Erythroblast (primary cell): Measurements from ENCODE around the gene NFIA.
A peak's percentile ranks its signal among the peaks of the same experiment; 100 is the strongest.

Experiments
- DNase-seq, 2 experiments: peaks; one replicate each; lab custom pipeline; 2025; lab: John Stamatoyannopoulos, UW
- GATA1 ChIP-seq: IDR thresholded peaks from 2 replicates; pipeline ENCODE4 v1.6.1; 2011; ENCODE audit warnings: low read depth, mild to moderate bottlenecking, control low read depth, low read length, moderate library complexity
- POLR2A ChIP-seq: IDR thresholded peaks from 2 replicates; pipeline ENCODE4 v1.6.1; 2011; ENCODE audit warnings: mild to moderate bottlenecking, low read length

Gene NFIA

GRCh38 chr1:61387829-61388228 lies 305.5 kb downstream of the NFIA start:
- no peak for DNase-seq
- TF ChIP-seq GATA1 (no peak), POLR2A (no peak)

GRCh38 chr1:61388566-61388965 lies 306.2 kb downstream of the NFIA start:
- no peak for TF ChIP-seq GATA1

GRCh38 chr1:61389194-61389925 lies 307.0 kb downstream of the NFIA start:
- no peak for TF ChIP-seq POLR2A
- peak in 1 of 2 experiments; percentile 4 for DNase-seq

More at GRCh38 chr1:61388566-61388965, 306.2 kb downstream of the NFIA start:
- DNase-seq = no peak

GRCh38 chr1:61389926-61390845 lies 307.8 kb downstream of the NFIA start:
- TF ChIP-seq GATA1 = no peak
- TF ChIP-seq POLR2A = no peak
- no peak for DNase-seq

GRCh38 chr1:61391730-61392129 lies 309.4 kb downstream of the NFIA start:
- no peak for DNase-seq
- TF ChIP-seq POLR2A (no peak), GATA1 (no peak)

GRCh38 chr1:61392409-61393242 lies 310.3 kb downstream of the NFIA start:
- TF ChIP-seq GATA1 = no peak
- TF ChIP-seq POLR2A = no peak
- no peak for DNase-seq

- no peak for DNase-seq
- TF ChIP-seq POLR2A = no peak
- no peak for TF ChIP-seq GATA1
Observed at GRCh38 chr1:61393575-61393974, 311.2 kb downstream of the NFIA start.

- no peak for TF ChIP-seq GATA1
- TF ChIP-seq POLR2A = no peak
- DNase-seq = no peak
Observed at GRCh38 chr1:61395146-61395800, 312.9 kb downstream of the NFIA start.

GRCh38 chr1:61397495-61397894 lies 315.1 kb downstream of the NFIA start:
- no peak for TF ChIP-seq GATA1
- DNase-seq = no peak

GRCh38 chr1:61397935-61398334 lies 315.6 kb downstream of the NFIA start:
- no peak for DNase-seq
- no peak for TF ChIP-seq GATA1
- no peak for TF ChIP-seq POLR2A

- DNase-seq = no peak
Observed at GRCh38 chr1:61399199-61399598, 316.8 kb downstream of the NFIA start.

GRCh38 chr1:61400131-61400770 lies 317.9 kb downstream of the NFIA start:
- no peak for DNase-seq
- TF ChIP-seq POLR2A (no peak), GATA1 (no peak)

More at GRCh38 chr1:61399199-61399598, 316.8 kb downstream of the NFIA start:
- TF ChIP-seq POLR2A (no peak), GATA1 (no peak)

- no peak for TF ChIP-seq POLR2A
- TF ChIP-seq GATA1 = no peak
- DNase-seq = no peak
Observed at GRCh38 chr1:61400997-61401396, 318.6 kb downstream of the NFIA start.
